NCI-H460 (cell line): Measurements from ENCODE around the gene YBX3. TPM values are rescaled to one million over a fixed set of nuclear protein-coding genes. Genes with fewer than 3 reads are reported as not detected.
A peak's percentile ranks its signal among the peaks of the same experiment; 100 is the strongest.
"Not testable (repeated sequence)": the region's sequence is repeated elsewhere in the genome, so short reads cannot be mapped to it uniquely, and the experiment has no call there.

ENCODE experiments used
- DNase-seq: peaks from one replicate; pipeline ENCODE4 v3.0.0-alpha.2; 2016; ENCODE audit warnings: low read depth; ENCODE audit errors: extremely low read depth
- polyA plus RNA-seq: library from polyadenylated mRNA; depleted of rRNA; stranded (reverse); fragments of >200 nt; gene quantifications from 2 replicates; pipeline ENCODE4 v1.2.3, GENCODE V29; 2014; cell fraction: nucleus; rRNA removed
- total RNA-seq: library from RNA; depleted of rRNA; stranded (reverse); fragments of >200 nt; shearing (Covaris generic); gene quantifications from 2 replicates; pipeline ENCODE4 v1.2.3, GENCODE V29; 2014; rRNA removed

YBX3 gene
- total RNA-seq, result 193 and 216 TPM in 2 replicates
- 124 and 150 TPM in 2 replicates for polyA plus RNA-seq

GRCh38 chr12:10722905-10723746, at the start of gene YBX3:
TSS of gene YBX3 (minus strand) at chr12:10723323. CDS start at chr12:10723111, 212 bp downstream.
- DNase-seq, result peak; percentile 80

- peak; percentile 18 for DNase-seq
Measured at GRCh38 chr12:10771132-10771733, 48.1 kb upstream of the YBX3 start.

- no peak for DNase-seq
Measured at GRCh38 chr12:10759657-10760056, 36.5 kb upstream of the YBX3 start.

- no peak for DNase-seq
Measured at GRCh38 chr12:10756194-10756593, 33.1 kb upstream of the YBX3 start.

- no peak for DNase-seq
Measured at GRCh38 chr12:10753059-10753458, 29.9 kb upstream of the YBX3 start.

- DNase-seq, result no peak
Measured at GRCh38 chr12:10750385-10750727, 27.2 kb upstream of the YBX3 start.

- peak; percentile 82 for DNase-seq
Measured at GRCh38 chr12:10749700-10750384, 26.7 kb upstream of the YBX3 start.

GRCh38 chr12:10747730-10748129, 24.6 kb upstream of the YBX3 start:
- no peak for DNase-seq

- DNase-seq, result not testable (repeated sequence)
Measured at GRCh38 chr12:10743420-10743819, 20.3 kb upstream of the YBX3 start.

- no peak for DNase-seq
Measured at GRCh38 chr12:10741845-10742244, 18.7 kb upstream of the YBX3 start.

- no peak for DNase-seq
Measured at GRCh38 chr12:10740182-10740581, 17.1 kb upstream of the YBX3 start.

- no peak for DNase-seq
Measured at GRCh38 chr12:10739157-10740118, 16.3 kb upstream of the YBX3 start.

- no peak for DNase-seq
Measured at GRCh38 chr12:10737249-10737648, 14.1 kb upstream of the YBX3 start.

GRCh38 chr12:10736463-10736862, 13.3 kb upstream of the YBX3 start:
- no peak for DNase-seq

- no peak for DNase-seq
Measured at GRCh38 chr12:10735428-10735827, 12.3 kb upstream of the YBX3 start.

GRCh38 chr12:10732549-10732948, 9.4 kb upstream of the YBX3 start:
- DNase-seq, result no peak

- no peak for DNase-seq
Measured at GRCh38 chr12:10732066-10732465, 8.9 kb upstream of the YBX3 start.

- no peak for DNase-seq
Measured at GRCh38 chr12:10730559-10730958, 7.4 kb upstream of the YBX3 start.

GRCh38 chr12:10728091-10728490, 5.0 kb upstream of the YBX3 start:
- no peak for DNase-seq

- DNase-seq, result no peak
Measured at GRCh38 chr12:10726945-10727344, 3.8 kb upstream of the YBX3 start.
